Endothelial cell of umbilical vein (primary cell): Measurements from ENCODE around the gene TNNI3K. TPM values are rescaled to one million over a fixed set of nuclear protein-coding genes. Genes with fewer than 3 reads are reported as not detected.

Source experiments
- BruUV-seq: library from RNA; stranded (reverse); fragments of 400-500 nt; replicated peaks from 2 replicates; lab custom pipeline; 2021; lab: Mats Ljungman, UMichigan
- CTCF ChIA-PET: fragments of 300-600, 350-600 bp; sonication (Branson Sonifier 250); formaldehyde crosslinking; loops from one replicate; lab custom pipeline; 2021; ENCODE audit warnings: antibody characterized with exemption, inconsistent platforms; lab: Charles Lee
- POLR2A ChIA-PET: fragments of 300-600, 350-600 bp; sonication (Branson Sonifier 250); formaldehyde crosslinking; loops from one replicate; lab custom pipeline; 2021; ENCODE audit warnings: antibody characterized with exemption, inconsistent platforms; lab: Charles Lee
- DNase-seq: peaks from one replicate; pipeline ENCODE4 v3.0.0-alpha.2; 2011; ENCODE audit warnings: low read depth, low spot score
- FAIRE-seq: peaks from 2 replicates; lab custom pipeline; 2011; peaks lifted over from hg19 to GRCh38; lab: Jason Lieb, UNC
- H2AFZ ChIP-seq: 2 replicates; pipeline ENCODE4 v1.6.0; 2012; ENCODE audit warnings: low read depth, low read length, control low read depth, inconsistent platforms
- H3K27ac ChIP-seq: 2 replicates; pipeline ENCODE4 v1.5.1; 2011; ENCODE audit warnings: low read depth, mild to moderate bottlenecking, control low read depth, low read length, moderate library complexity; ENCODE audit not compliant: insufficient read depth
- H3K27me3 ChIP-seq, 2 experiments: 2 replicates each; pipeline versions ENCODE4 v1.6.0 to v1.6.1; 2011; ENCODE audit warnings: low read length in 2 of 2, mixed read lengths in 1 of 2; ENCODE audit not compliant: control insufficient read depth in 2 of 2, insufficient read depth in 2 of 2
- H3K36me3 ChIP-seq, 2 experiments: 2 replicates in 1 of 2; 3 replicates in 1 of 2; pipeline ENCODE4 v1.5.1; 2011; ENCODE audit warnings: low read length in 2 of 2, mild to moderate bottlenecking in 1 of 2, moderate library complexity in 1 of 2; ENCODE audit not compliant: control insufficient read depth in 2 of 2, insufficient read depth in 2 of 2; ENCODE audit errors: extremely low read depth in 1 of 2
- H3K4me1 ChIP-seq: 3 replicates; pipeline ENCODE4 v1.5.1; 2011; ENCODE audit warnings: mild to moderate bottlenecking, low read length; ENCODE audit not compliant: control insufficient read depth, insufficient read depth; ENCODE audit errors: extremely low read depth
- H3K4me2 ChIP-seq: 2 replicates; pipeline ENCODE4 v1.6.1; 2011; ENCODE audit warnings: low read length, control low read depth, mixed read lengths; ENCODE audit not compliant: insufficient read depth
- H3K4me3 ChIP-seq, 3 experiments: fragments of 200-600 bp in 1 of 3; sonication (generic), shearing (Covaris generic) in 1 of 3; replicated peaks in 1 of 3; 2 replicates each; pipeline ENCODE4 v1.5.1; 2011 to 2016; ENCODE audit warnings: control low read depth in 3 of 3, low read length in 3 of 3, mild to moderate bottlenecking in 2 of 3, inconsistent platforms in 1 of 3, low read depth in 1 of 3, moderate library complexity in 1 of 3; ENCODE audit not compliant: insufficient read depth in 1 of 3
- H3K79me2 ChIP-seq: 2 replicates; pipeline ENCODE4 v1.6.0; 2012; ENCODE audit warnings: low read length, inconsistent platforms; ENCODE audit not compliant: control insufficient read depth, insufficient read depth
- H3K9ac ChIP-seq: replicated peaks from 2 replicates; pipeline ENCODE3; 2011; ENCODE audit warnings: low read length, control low read depth; ENCODE audit not compliant: insufficient read depth; ENCODE audit errors: extremely low read depth
- H3K9me1 ChIP-seq: replicated peaks from 3 replicates; pipeline ENCODE4 v1.6.0; 2011; ENCODE audit warnings: mild to moderate bottlenecking, low read length; ENCODE audit not compliant: control insufficient read depth, insufficient read depth; ENCODE audit errors: extremely low read depth
- H3K9me3 ChIP-seq: replicated peaks from 2 replicates; pipeline ENCODE4 v1.5.1; 2012; ENCODE audit warnings: low read length, inconsistent platforms; ENCODE audit not compliant: control insufficient read depth, insufficient read depth
- H4K20me1 ChIP-seq: replicated peaks from 2 replicates; pipeline ENCODE3; 2011; ENCODE audit warnings: mild to moderate bottlenecking, low read length; ENCODE audit not compliant: control insufficient read depth, insufficient read depth; ENCODE audit errors: extremely low read depth
- EZH2 ChIP-seq: IDR thresholded peaks from 2 replicates; pipeline ENCODE4 v1.6.1; 2012; ENCODE audit warnings: borderline replicate concordance, low read depth, mild to moderate bottlenecking, moderate library complexity, low read length, inconsistent platforms; ENCODE audit not compliant: severe bottlenecking
- FOS ChIP-seq: IDR thresholded peaks from 2 replicates; pipeline ENCODE4 v1.6.1; 2011; ENCODE audit warnings: mild to moderate bottlenecking, low read length, moderate library complexity, borderline replicate concordance; ENCODE audit not compliant: insufficient read depth
- GATA2 ChIP-seq: IDR thresholded peaks from 2 replicates; pipeline ENCODE4 v1.7.0; 2011; ENCODE audit warnings: low read depth, mild to moderate bottlenecking, moderate library complexity, mixed read lengths, low read length; ENCODE audit not compliant: insufficient read length, insufficient read depth
- JUN ChIP-seq: IDR thresholded peaks from 2 replicates; pipeline ENCODE4 v1.6.1; 2011; ENCODE audit warnings: borderline replicate concordance, low read depth; ENCODE audit not compliant: insufficient read length, insufficient read depth
- MYC ChIP-seq: IDR thresholded peaks from one replicate; pipeline ENCODE4 v1.6.1; 2011; ENCODE audit warnings: mild to moderate bottlenecking, low read depth, low read length
- POLR2A ChIP-seq: IDR thresholded peaks from 2 replicates; pipeline ENCODE4 v1.6.1; 2012; ENCODE audit warnings: low read depth, mild to moderate bottlenecking, control low read depth, low read length
- POLR2AphosphoS5 ChIP-seq: IDR thresholded peaks from 2 replicates; pipeline ENCODE4 v1.6.1; 2012; ENCODE audit warnings: low read depth, mild to moderate bottlenecking, control low read depth, low read length, moderate library complexity; ENCODE audit not compliant: insufficient read depth
- dilution Hi-C: fragments of 300-500 bp; cut with MboI; formaldehyde crosslinking; loops from one replicate; pipeline ENCODE4 v1.15.0; 2019; ENCODE audit warnings: low sequenced_read_pairs; ENCODE audit not compliant: extremely low pct_ligation_motif_present
- intact Hi-C: fragments of 100-400 bp; cut with micrococcal nuclease; formaldehyde crosslinking; loops from one replicate; pipeline ENCODE4 v1.10.0; 2022
- polyA plus RNA-seq, 4 experiments: library from polyadenylated mRNA; depleted of rRNA in 3 of 4; stranded (reverse) in 3 of 4; unstranded in 1 of 4; fragments of >200 nt; gene quantifications; 2 replicates each; pipeline versions ENCODE4 v1.2.1 to v1.2.3, GENCODE V29; 2011 to 2012; ENCODE audit warnings: missing spikeins in 1 of 4
- total RNA-seq: library from RNA; stranded (reverse); gene quantifications from 2 replicates; pipeline ENCODE4 v1.2.3, GENCODE V29; 2021
- TF ChIP-seq, protein P1 (sequence below): IDR thresholded peaks from 2 replicates; pipeline ENCODE4 v1.6.1; 2011; ENCODE audit not compliant: insufficient read depth, insufficient read length
- TF ChIP-seq, protein P2 (sequence below), 2 donors: IDR thresholded peaks; 1 replicate in 1 of 2; 2 replicates in 1 of 2; pipeline ENCODE4 v1.5.1; 2011; ENCODE audit warnings: low read length in 2 of 2, mild to moderate bottlenecking in 2 of 2, moderate library complexity in 2 of 2, control low read depth in 1 of 2, inconsistent platforms in 1 of 2, low read depth in 1 of 2; ENCODE audit not compliant: insufficient read depth in 1 of 2; ENCODE audit errors: extremely low read depth in 1 of 2

The TNNI3K gene
- total and polyA plus RNA-seq, 2 donors (not counting 3 experiments of a cell fraction or from before 2014, with no cell fraction given), result 0.69 TPM; not detected in 1

DNA sequence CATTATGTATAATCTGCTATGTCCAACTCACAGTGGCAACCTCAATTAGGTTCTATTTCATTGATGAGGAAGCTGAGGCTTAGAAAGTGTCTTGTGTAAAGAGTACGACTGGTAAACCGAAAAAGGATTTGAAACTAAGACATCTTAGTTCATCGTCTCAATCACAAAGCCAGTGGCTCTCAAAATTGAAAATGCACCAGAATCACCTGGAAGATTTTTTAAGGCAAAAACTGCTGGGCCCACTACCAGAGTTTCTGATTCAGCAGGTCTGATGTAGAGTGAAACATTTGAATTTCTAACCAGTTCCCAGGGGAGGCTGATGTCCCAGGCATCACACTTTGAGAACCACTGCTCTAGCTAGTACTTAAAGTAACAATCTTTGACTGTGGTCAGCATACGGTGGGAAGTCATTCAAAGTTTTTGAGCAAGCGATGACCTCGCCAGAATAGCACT, 282.4 kb downstream of the TNNI3K start:
- Histone ChIP-seq H3K27ac (no peak overlapping the region), H3K9me3 (no peaks in the 10 kb centered on the region), H3K4me1 (no peaks in the 10 kb centered on the region), H3K4me3 (no peak overlapping the region), H2AFZ (no peak overlapping the region), H3K9ac (no peak overlapping the region), H3K36me3 (no peaks in the 10 kb centered on the region), H3K79me2 (no peaks in the 10 kb centered on the region), H3K27me3 (no peaks in the 10 kb centered on the region), H4K20me1 (no peaks in the 10 kb centered on the region), H3K4me2 (no peak overlapping the region), H3K9me1 (no peaks in the 10 kb centered on the region)
- ChIA-PET POLR2A (no interaction called here), CTCF (no interaction called here)
- DNase-seq (no peak), FAIRE-seq (no peak)
- intact Hi-C loops (no loop called here), dilution Hi-C loops (no loop called here)
- TF ChIP-seq MYC (no peak), JUN (no peak), EZH2 (no peak), POLR2A (no peak), GATA2 (no peak), POLR2AphosphoS5 (no peak), FOS (no peak)
- TF ChIP-seq, protein P1, sequence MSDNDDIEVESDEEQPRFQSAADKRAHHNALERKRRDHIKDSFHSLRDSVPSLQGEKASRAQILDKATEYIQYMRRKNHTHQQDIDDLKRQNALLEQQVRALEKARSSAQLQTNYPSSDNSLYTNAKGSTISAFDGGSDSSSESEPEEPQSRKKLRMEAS, result no peak
- TF ChIP-seq, protein P2, sequence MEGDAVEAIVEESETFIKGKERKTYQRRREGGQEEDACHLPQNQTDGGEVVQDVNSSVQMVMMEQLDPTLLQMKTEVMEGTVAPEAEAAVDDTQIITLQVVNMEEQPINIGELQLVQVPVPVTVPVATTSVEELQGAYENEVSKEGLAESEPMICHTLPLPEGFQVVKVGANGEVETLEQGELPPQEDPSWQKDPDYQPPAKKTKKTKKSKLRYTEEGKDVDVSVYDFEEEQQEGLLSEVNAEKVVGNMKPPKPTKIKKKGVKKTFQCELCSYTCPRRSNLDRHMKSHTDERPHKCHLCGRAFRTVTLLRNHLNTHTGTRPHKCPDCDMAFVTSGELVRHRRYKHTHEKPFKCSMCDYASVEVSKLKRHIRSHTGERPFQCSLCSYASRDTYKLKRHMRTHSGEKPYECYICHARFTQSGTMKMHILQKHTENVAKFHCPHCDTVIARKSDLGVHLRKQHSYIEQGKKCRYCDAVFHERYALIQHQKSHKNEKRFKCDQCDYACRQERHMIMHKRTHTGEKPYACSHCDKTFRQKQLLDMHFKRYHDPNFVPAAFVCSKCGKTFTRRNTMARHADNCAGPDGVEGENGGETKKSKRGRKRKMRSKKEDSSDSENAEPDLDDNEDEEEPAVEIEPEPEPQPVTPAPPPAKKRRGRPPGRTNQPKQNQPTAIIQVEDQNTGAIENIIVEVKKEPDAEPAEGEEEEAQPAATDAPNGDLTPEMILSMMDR (IDR thresholded peaks at IDR 0.05; ENCODE audit: extremely low read depth in 1 of 2, insufficient read depth in 1 of 2, low read depth in 1 of 2, low read length in 2 of 2), result no peak
- no TSS peak for BruUV-seq
